Liver (tissue), 9 donors: ENCODE measurements around the gene PELI2. TPM values are rescaled to one million over a fixed set of nuclear protein-coding genes. Genes with fewer than 3 reads are reported as not detected.

Source experiments
- DNase-seq: peaks from one replicate; pipeline ENCODE4 v3.0.0-alpha.2; 2017; ENCODE audit warnings: low spot score
- H3K27ac ChIP-seq, 2 donors: one replicate each; pipeline ENCODE4 v1.7.0; 2013; ENCODE audit warnings: inconsistent platforms in 2 of 2, low read length in 2 of 2, control low read depth in 1 of 2, low read depth in 1 of 2, mild to moderate bottlenecking in 1 of 2
- H3K27me3 ChIP-seq, 4 donors: one replicate each; pipeline versions ENCODE4 v1.6.1 to v1.7.0; 2013; ENCODE audit warnings: low read length in 3 of 4, inconsistent platforms in 1 of 4, mild to moderate bottlenecking in 1 of 4, moderate library complexity in 1 of 4; ENCODE audit not compliant: control insufficient read depth in 4 of 4, insufficient read depth in 4 of 4
- H3K36me3 ChIP-seq, 4 donors: one replicate each; pipeline versions ENCODE4 v1.6.1 to v1.7.0; 2013; ENCODE audit warnings: low read length in 3 of 4, mild to moderate bottlenecking in 3 of 4, low read depth in 1 of 4, moderate library complexity in 1 of 4; ENCODE audit not compliant: control insufficient read depth in 4 of 4, insufficient read depth in 3 of 4
- H3K4me1 ChIP-seq, 4 donors: one replicate each; pipeline versions ENCODE4 v1.6.1 to v1.7.0; 2013; ENCODE audit warnings: low read length in 3 of 4, mild to moderate bottlenecking in 3 of 4, moderate library complexity in 1 of 4; ENCODE audit not compliant: control insufficient read depth in 4 of 4, insufficient read depth in 4 of 4
- H3K4me3 ChIP-seq, 3 donors: one replicate each; pipeline versions ENCODE4 v1.6.1 to v1.7.0; 2013; ENCODE audit warnings: low read length in 3 of 3, control low read depth in 1 of 3, low read depth in 1 of 3, mild to moderate bottlenecking in 1 of 3
- H3K9ac ChIP-seq, 2 donors: one replicate each; pipeline ENCODE4 v1.7.0; 2013; ENCODE audit warnings: low read length in 2 of 2, mild to moderate bottlenecking in 2 of 2, moderate library complexity in 2 of 2, control low read depth in 1 of 2, low read depth in 1 of 2
- H3K9me3 ChIP-seq, 4 donors: one replicate each; pipeline versions ENCODE4 v1.6.1 to v1.7.0; 2013; ENCODE audit warnings: low read length in 3 of 4; ENCODE audit not compliant: control insufficient read depth in 4 of 4
- EGR1 ChIP-seq, 2 donors: IDR thresholded peaks; 2 replicates each; pipeline ENCODE4 v1.6.1; 2016 to 2018; ENCODE audit warnings: antibody characterized with exemption in 2 of 2, low read depth in 2 of 2
- FOXA1 ChIP-seq: IDR thresholded peaks from 2 replicates; pipeline ENCODE4 v1.6.1; 2016; ENCODE audit warnings: antibody characterized with exemption
- FOXA2 ChIP-seq: IDR thresholded peaks from 2 replicates; pipeline ENCODE4 v1.6.1; 2016; ENCODE audit warnings: antibody characterized with exemption
- GABPA ChIP-seq, 2 donors: IDR thresholded peaks in 1 of 2; conservative IDR thresholded peaks in 1 of 2; 2 replicates each; pipeline ENCODE4 v1.6.1; 2016; ENCODE audit warnings: antibody characterized with exemption in 2 of 2, mild to moderate bottlenecking in 1 of 2, moderate library complexity in 1 of 2
- HNF4A ChIP-seq, 2 donors: conservative IDR thresholded peaks; 2 replicates each; pipeline ENCODE4 v1.6.1; 2016; ENCODE audit warnings: antibody characterized with exemption in 2 of 2, mild to moderate bottlenecking in 2 of 2
- HNF4G ChIP-seq: IDR thresholded peaks from 2 replicates; pipeline ENCODE4 v1.6.1; 2016; ENCODE audit warnings: antibody characterized with exemption
- JUND ChIP-seq, 2 donors: IDR thresholded peaks; 2 replicates each; pipeline ENCODE4 v1.6.1; 2016; ENCODE audit warnings: antibody characterized with exemption in 2 of 2
- NR2F2 ChIP-seq: IDR thresholded peaks from 2 replicates; pipeline ENCODE4 v1.6.1; 2016; ENCODE audit warnings: antibody characterized with exemption
- RAD21 ChIP-seq, 2 donors: IDR thresholded peaks; 2 replicates each; pipeline ENCODE4 v1.6.1; 2016; ENCODE audit warnings: antibody characterized with exemption in 2 of 2, mild to moderate bottlenecking in 2 of 2
- RXRA ChIP-seq, 2 donors: IDR thresholded peaks; 2 replicates each; pipeline ENCODE4 v1.6.1; 2017 to 2018; ENCODE audit warnings: antibody characterized with exemption in 2 of 2, mild to moderate bottlenecking in 1 of 2
- SP1 ChIP-seq: IDR thresholded peaks from 2 replicates; pipeline ENCODE4 v1.6.1; 2018; ENCODE audit warnings: antibody characterized with exemption, mild to moderate bottlenecking
- TAF1 ChIP-seq: conservative IDR thresholded peaks from 2 replicates; pipeline ENCODE4 v1.6.1; 2016; ENCODE audit warnings: antibody characterized with exemption, mild to moderate bottlenecking
- YY1 ChIP-seq: IDR thresholded peaks from 2 replicates; pipeline ENCODE4 v1.6.1; 2016; ENCODE audit warnings: antibody characterized with exemption, mild to moderate bottlenecking
- WGBS: extraction: QIAGEN DNeasy Blood & Tissue Kit; methylation state at CpG from one replicate; pipeline ENCODE4 v1.1.7; 2013; 5-methylcytosine and 5-hydroxymethylcytosine counted together
- polyA plus RNA-seq, 2 donors: library from polyadenylated mRNA; stranded (reverse) in 1 of 2; unstranded in 1 of 2; fragments of 200-250 nt in 1 of 2; fragments of >200 nt in 1 of 2; fragmentation: Nextera tagmentation in 1 of 2; extraction: Ambion mirVana in 1 of 2; gene quantifications; one replicate each; pipeline versions ENCODE4 v1.2.1 to v1.2.3, GENCODE V29; 2013 to 2015
- total RNA-seq, 2 donors: library from RNA; depleted of rRNA; stranded (reverse); fragments of >200 nt; gene quantifications; one replicate each; pipeline ENCODE4 v1.2.3, GENCODE V29; 2014
- TF ChIP-seq, protein P1 (sequence below): fragments of 150-350 bp; IDR thresholded peaks from 2 replicates; pipeline ENCODE4 v1.5.1; 2017; ENCODE audit warnings: improper control_type of control experiment, low read depth, low read length; ENCODE audit not compliant: missing input control
- TF ChIP-seq, protein P2 (sequence below): IDR thresholded peaks from 2 replicates; pipeline ENCODE4 v1.6.1; 2016; ENCODE audit warnings: antibody characterized with exemption
- TF ChIP-seq, protein P3 (sequence below): IDR thresholded peaks from 2 replicates; pipeline ENCODE4 v1.6.1; 2016; ENCODE audit warnings: antibody characterized with exemption, mild to moderate bottlenecking
- TF ChIP-seq, protein P4 (sequence below): IDR thresholded peaks from 2 replicates; pipeline ENCODE4 v1.6.1; 2016; ENCODE audit warnings: antibody characterized with exemption
- TF ChIP-seq, protein P5 (sequence below): IDR thresholded peaks from 2 replicates; pipeline ENCODE4 v1.6.1; 2016; ENCODE audit warnings: antibody characterized with exemption
- donor health status: healthy.
- donor health status: healthy.
- donor health status: healthy.
- donor health status: healthy.
- donor health status: healthy.

Gene PELI2
- total and polyA plus RNA-seq, 4 donors, result 0.68 to 2.9 (median 1.2) TPM

DNA sequence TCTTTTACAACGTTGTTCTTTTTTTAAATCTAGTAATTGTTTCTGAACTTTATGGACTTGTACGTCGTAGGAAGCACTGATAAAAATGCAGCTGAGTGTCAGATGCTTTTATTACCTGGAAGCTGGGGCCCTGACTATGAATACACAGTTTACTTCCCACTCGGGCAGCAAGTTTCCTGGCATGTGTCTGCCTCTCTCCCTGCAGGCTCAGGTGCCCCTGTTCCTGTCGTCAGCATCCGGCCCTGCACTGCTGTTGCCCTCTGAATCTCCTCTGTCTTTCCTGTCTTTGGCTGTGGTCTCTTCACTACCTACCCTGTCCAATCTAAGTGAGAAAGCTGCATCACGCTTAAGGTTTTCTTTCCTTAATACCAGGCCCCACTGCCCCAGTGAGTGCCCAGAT, 75.8 kb downstream of the PELI2 start (continued):
- TF ChIP-seq, protein P1, sequence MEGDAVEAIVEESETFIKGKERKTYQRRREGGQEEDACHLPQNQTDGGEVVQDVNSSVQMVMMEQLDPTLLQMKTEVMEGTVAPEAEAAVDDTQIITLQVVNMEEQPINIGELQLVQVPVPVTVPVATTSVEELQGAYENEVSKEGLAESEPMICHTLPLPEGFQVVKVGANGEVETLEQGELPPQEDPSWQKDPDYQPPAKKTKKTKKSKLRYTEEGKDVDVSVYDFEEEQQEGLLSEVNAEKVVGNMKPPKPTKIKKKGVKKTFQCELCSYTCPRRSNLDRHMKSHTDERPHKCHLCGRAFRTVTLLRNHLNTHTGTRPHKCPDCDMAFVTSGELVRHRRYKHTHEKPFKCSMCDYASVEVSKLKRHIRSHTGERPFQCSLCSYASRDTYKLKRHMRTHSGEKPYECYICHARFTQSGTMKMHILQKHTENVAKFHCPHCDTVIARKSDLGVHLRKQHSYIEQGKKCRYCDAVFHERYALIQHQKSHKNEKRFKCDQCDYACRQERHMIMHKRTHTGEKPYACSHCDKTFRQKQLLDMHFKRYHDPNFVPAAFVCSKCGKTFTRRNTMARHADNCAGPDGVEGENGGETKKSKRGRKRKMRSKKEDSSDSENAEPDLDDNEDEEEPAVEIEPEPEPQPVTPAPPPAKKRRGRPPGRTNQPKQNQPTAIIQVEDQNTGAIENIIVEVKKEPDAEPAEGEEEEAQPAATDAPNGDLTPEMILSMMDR, result no peak
- TF ChIP-seq, protein P2, sequence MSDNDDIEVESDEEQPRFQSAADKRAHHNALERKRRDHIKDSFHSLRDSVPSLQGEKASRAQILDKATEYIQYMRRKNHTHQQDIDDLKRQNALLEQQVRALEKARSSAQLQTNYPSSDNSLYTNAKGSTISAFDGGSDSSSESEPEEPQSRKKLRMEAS, result no peak

DNA sequence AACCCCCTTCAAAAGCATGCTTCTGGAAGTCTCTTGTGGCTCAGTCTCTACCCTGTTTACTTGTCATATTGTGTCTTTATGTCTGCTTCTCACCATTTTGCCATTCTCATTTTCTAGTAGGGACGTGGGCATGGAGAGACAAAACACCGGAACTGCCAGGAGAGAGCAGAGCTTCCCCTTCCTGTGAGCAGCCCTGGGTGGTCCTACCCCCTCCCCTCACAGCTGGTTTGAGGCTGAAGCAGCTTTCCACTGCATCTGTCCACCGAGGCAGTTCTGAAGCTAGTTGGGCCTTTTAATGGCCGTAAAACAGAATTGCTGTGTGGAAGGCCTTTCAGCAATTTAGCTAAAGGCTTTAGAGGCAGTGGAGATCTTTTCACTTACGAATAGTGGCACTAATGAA, 77.0 kb downstream of the PELI2 start:
- no peak for DNase-seq
- H3K27ac ChIP-seq, result no peak overlapping the region

More for the DNA sequence above, 77.0 kb downstream of the PELI2 start:
- H3K9ac ChIP-seq, result no peak overlapping the region
- H3K27me3 ChIP-seq, result no peaks in the 10 kb centered on the region
- no peaks in the 10 kb centered on the region for H3K4me1 ChIP-seq
- H3K4me3 ChIP-seq, result no peak overlapping the region
- H3K36me3 ChIP-seq, result no peaks in the 10 kb centered on the region
- H3K9me3 ChIP-seq, result no peaks in the 10 kb centered on the region
- TF ChIP-seq EGR1 (IDR thresholded peaks at IDR 0.05; ENCODE audit: low read depth in 2 of 2) (no peak), HNF4A (conservative IDR thresholded peaks at IDR 0.05) (no peak), FOXA2 (no peak), HNF4G (no peak), FOXA1 (no peak), SP1 (no peak), RAD21 (IDR thresholded peaks at IDR 0.05) (no peak), JUND (IDR thresholded peaks at IDR 0.05) (no peak), TAF1 (no peak), YY1 (no peak), NR2F2 (no peak), RXRA (IDR thresholded peaks at IDR 0.05) (no peak), GABPA (IDR thresholded peaks at IDR 0.05 in 1 of 2, conservative IDR thresholded peaks at IDR 0.05 in 1 of 2) (no peak)
- TF ChIP-seq, protein P3, sequence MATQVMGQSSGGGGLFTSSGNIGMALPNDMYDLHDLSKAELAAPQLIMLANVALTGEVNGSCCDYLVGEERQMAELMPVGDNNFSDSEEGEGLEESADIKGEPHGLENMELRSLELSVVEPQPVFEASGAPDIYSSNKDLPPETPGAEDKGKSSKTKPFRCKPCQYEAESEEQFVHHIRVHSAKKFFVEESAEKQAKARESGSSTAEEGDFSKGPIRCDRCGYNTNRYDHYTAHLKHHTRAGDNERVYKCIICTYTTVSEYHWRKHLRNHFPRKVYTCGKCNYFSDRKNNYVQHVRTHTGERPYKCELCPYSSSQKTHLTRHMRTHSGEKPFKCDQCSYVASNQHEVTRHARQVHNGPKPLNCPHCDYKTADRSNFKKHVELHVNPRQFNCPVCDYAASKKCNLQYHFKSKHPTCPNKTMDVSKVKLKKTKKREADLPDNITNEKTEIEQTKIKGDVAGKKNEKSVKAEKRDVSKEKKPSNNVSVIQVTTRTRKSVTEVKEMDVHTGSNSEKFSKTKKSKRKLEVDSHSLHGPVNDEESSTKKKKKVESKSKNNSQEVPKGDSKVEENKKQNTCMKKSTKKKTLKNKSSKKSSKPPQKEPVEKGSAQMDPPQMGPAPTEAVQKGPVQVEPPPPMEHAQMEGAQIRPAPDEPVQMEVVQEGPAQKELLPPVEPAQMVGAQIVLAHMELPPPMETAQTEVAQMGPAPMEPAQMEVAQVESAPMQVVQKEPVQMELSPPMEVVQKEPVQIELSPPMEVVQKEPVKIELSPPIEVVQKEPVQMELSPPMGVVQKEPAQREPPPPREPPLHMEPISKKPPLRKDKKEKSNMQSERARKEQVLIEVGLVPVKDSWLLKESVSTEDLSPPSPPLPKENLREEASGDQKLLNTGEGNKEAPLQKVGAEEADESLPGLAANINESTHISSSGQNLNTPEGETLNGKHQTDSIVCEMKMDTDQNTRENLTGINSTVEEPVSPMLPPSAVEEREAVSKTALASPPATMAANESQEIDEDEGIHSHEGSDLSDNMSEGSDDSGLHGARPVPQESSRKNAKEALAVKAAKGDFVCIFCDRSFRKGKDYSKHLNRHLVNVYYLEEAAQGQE, result no peak
- TF ChIP-seq, protein P1, result no peak
- TF ChIP-seq, protein P4, sequence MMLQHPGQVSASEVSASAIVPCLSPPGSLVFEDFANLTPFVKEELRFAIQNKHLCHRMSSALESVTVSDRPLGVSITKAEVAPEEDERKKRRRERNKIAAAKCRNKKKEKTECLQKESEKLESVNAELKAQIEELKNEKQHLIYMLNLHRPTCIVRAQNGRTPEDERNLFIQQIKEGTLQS, result no peak
- TF ChIP-seq, protein P2, result no peak
- TF ChIP-seq, protein P5, sequence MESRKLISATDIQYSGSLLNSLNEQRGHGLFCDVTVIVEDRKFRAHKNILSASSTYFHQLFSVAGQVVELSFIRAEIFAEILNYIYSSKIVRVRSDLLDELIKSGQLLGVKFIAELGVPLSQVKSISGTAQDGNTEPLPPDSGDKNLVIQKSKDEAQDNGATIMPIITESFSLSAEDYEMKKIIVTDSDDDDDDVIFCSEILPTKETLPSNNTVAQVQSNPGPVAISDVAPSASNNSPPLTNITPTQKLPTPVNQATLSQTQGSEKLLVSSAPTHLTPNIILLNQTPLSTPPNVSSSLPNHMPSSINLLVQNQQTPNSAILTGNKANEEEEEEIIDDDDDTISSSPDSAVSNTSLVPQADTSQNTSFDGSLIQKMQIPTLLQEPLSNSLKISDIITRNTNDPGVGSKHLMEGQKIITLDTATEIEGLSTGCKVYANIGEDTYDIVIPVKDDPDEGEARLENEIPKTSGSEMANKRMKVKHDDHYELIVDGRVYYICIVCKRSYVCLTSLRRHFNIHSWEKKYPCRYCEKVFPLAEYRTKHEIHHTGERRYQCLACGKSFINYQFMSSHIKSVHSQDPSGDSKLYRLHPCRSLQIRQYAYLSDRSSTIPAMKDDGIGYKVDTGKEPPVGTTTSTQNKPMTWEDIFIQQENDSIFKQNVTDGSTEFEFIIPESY, result no peak
- WGBS, result 80% methylated on average over 5 of the region's 5 CpGs
